Measurements from ENCODE around the gene FAM13A. TPM values are rescaled to one million over a fixed set of nuclear protein-coding genes. Genes with fewer than 3 reads are reported as not detected.
A peak's percentile ranks its signal among the peaks of the same experiment; 100 is the strongest.
"Not testable (repeated sequence)": the region's sequence is repeated elsewhere in the genome, so short reads cannot be mapped to it uniquely, and the experiment has no call there.

The FAM13A gene
- total RNA-seq (ENCODE audit: insufficient read depth, low replicate concordance), result 54.7 TPM

GRCh38 chr4:89056953-89057398 lies at the start of gene FAM13A:
TSS of gene FAM13A (minus strand) at chr4:89057185. CDS start at chr4:89056964, 221 bp downstream.
- DNase-seq (ENCODE audit: low spot score), result peak; percentile 98

- DNase-seq (ENCODE audit: low spot score), result no peak
Measured at GRCh38 chr4:89105726-89106125, 48.7 kb upstream of the FAM13A start.

- no peak for DNase-seq (ENCODE audit: low spot score)
Measured at GRCh38 chr4:89101256-89102161, 44.5 kb upstream of the FAM13A start.

GRCh38 chr4:89100853-89101252 lies 43.9 kb upstream of the FAM13A start:
- no peak for DNase-seq (ENCODE audit: low spot score)

- DNase-seq (ENCODE audit: low spot score), result no peak
Measured at GRCh38 chr4:89099471-89099870, 42.5 kb upstream of the FAM13A start.

- DNase-seq (ENCODE audit: low spot score), result no peak
Measured at GRCh38 chr4:89099034-89099433, 42.0 kb upstream of the FAM13A start.

- DNase-seq (ENCODE audit: low spot score), result no peak
Measured at GRCh38 chr4:89078300-89078699, 21.3 kb upstream of the FAM13A start.

GRCh38 chr4:89077761-89078160 lies 20.8 kb upstream of the FAM13A start:
- no peak for DNase-seq (ENCODE audit: low spot score)

- no peak for DNase-seq (ENCODE audit: low spot score)
Measured at GRCh38 chr4:89072921-89073320, 15.9 kb upstream of the FAM13A start.

GRCh38 chr4:89071311-89071710 lies 14.3 kb upstream of the FAM13A start:
- DNase-seq (ENCODE audit: low spot score), result no peak

- DNase-seq (ENCODE audit: low spot score), result no peak
Measured at GRCh38 chr4:89070041-89070440, 13.1 kb upstream of the FAM13A start.

GRCh38 chr4:89069481-89069880 lies 12.5 kb upstream of the FAM13A start:
- no peak for DNase-seq (ENCODE audit: low spot score)

- DNase-seq (ENCODE audit: low spot score), result no peak
Measured at GRCh38 chr4:89067417-89067816, 10.4 kb upstream of the FAM13A start.

GRCh38 chr4:89064848-89065247 lies 7.9 kb upstream of the FAM13A start:
- DNase-seq (ENCODE audit: low spot score), result peak; percentile 20

GRCh38 chr4:89057844-89058243 lies 859 bp upstream of the FAM13A start:
- not testable (repeated sequence) for DNase-seq (ENCODE audit: low spot score)

- DNase-seq (ENCODE audit: low spot score), result no peak
Measured at GRCh38 chr4:89056292-89056952, 563 bp downstream of the FAM13A start.

GRCh38 chr4:89055157-89056080 lies 1.6 kb downstream of the FAM13A start:
- DNase-seq (ENCODE audit: low spot score), result peak; percentile 4

- DNase-seq (ENCODE audit: low spot score), result no peak
Measured at GRCh38 chr4:89054627-89055026, 2.4 kb downstream of the FAM13A start.

- no peak for DNase-seq (ENCODE audit: low spot score)
Measured at GRCh38 chr4:89049853-89050252, 7.1 kb downstream of the FAM13A start.

GRCh38 chr4:89048906-89049601 lies 7.9 kb downstream of the FAM13A start:
- DNase-seq (ENCODE audit: low spot score), result no peak

Data from umbilical cord (tissue), 2 donors.